HG02798 (cell line): ENCODE measurements around the gene MBD5.

Experiments used
- ATAC-seq: cut with Tn5 transposase; IDR thresholded peaks from one replicate; pipeline ENCODE4 v1.9.1; 2021; ENCODE audit warnings: mild to moderate bottlenecking; ENCODE audit not compliant: unreplicated experiment, poor library complexity

Gene MBD5

GRCh38 chr2:148416248-148416647 is 395.4 kb downstream of the MBD5 start:
- no peak for ATAC-seq

GRCh38 chr2:148430101-148430500 is 409.2 kb downstream of the MBD5 start:
- ATAC-seq = no peak

- ATAC-seq = no peak
Observed at GRCh38 chr2:148447877-148448276, 427.0 kb downstream of the MBD5 start.

GRCh38 chr2:148450531-148450930 is 429.6 kb downstream of the MBD5 start:
- no peak for ATAC-seq

DNA sequence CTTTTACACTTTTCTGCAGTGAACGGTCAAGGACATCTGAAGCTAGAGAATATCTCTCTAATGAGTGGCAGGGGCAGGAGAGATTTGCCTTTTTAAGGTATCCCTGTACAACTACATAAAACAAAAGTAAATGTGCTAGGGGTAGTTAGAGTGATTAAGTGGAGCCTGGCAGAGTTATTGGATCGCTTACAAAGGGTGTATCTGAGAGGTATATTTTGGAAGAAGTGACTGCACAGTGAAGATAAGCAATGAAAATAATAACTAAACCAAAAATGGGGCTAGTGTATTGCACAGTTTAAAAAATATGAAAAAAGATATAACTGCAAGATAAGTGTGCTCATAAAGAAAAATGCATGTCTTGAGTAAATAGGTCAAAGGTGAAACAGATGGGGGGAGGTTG is 430.2 kb downstream of the MBD5 start:
- no peak for ATAC-seq

GRCh38 chr2:148455791-148456190 is 434.9 kb downstream of the MBD5 start:
- ATAC-seq = no peak

GRCh38 chr2:148458171-148458570 is 437.3 kb downstream of the MBD5 start:
- ATAC-seq = no peak

GRCh38 chr2:148459377-148459778 is 438.5 kb downstream of the MBD5 start:
- ATAC-seq = no peak

- no peak for ATAC-seq
Observed at GRCh38 chr2:148461876-148462275, 441.0 kb downstream of the MBD5 start.

DNA sequence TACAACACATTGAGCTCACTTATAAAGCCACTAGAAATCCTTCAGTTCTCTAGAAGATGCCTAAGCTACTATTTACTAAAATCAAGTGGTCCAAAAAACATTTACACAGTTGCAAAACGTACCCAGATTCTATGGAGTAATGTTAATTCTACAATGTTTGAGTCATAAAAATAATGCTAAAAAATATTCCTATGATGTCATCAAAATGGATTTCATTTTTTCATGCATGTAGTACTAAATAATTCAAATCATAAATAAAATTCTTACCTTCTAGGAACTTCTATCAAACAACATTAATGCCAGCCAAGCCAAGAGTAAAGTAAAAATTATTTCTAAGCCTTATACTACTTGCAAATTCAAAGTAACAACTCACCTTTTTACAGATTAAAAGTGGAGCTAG is 454.7 kb downstream of the MBD5 start:
- ATAC-seq = no peak

GRCh38 chr2:148479398-148479797 is 458.5 kb downstream of the MBD5 start:
- no peak for ATAC-seq

GRCh38 chr2:148483665-148484064 is 462.8 kb downstream of the MBD5 start:
- ATAC-seq = no peak

DNA sequence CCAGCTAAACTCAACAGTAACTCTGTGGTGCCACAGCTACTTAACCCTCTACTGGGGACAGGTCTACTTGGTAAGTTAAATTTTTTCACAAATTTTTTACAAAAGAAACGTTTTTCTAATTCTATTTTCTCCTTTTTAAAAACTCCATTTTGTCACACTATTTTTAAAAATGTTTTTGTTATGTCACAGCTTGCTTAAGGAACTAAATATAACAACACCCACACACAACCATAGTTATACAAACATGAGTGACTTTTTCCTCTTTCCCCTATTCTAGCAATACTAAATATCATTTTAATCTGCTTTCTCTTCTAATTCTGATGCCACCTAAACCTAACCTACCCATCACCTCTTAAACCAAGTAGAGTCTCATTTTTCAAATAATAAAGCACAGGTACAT is 463.2 kb downstream of the MBD5 start:
- ATAC-seq = no peak

DNA sequence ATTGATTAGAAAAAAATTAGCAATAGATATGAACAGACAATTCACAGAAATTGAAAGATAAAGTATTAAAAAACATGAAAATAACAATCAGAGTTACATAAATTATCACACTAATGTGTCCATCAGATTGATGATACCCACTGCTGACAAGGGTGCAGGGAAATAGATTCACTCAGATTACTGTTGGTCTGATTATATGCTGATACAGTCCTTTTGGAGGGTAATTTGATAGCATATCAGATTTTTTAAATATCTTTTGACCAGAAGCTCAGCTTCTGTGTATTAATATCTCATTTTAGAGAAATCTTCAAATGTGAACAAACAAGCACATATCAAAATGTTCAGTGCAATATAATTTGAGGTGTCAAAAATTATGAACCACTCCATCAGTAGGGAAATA is 465.8 kb downstream of the MBD5 start:
- ATAC-seq = no peak

DNA sequence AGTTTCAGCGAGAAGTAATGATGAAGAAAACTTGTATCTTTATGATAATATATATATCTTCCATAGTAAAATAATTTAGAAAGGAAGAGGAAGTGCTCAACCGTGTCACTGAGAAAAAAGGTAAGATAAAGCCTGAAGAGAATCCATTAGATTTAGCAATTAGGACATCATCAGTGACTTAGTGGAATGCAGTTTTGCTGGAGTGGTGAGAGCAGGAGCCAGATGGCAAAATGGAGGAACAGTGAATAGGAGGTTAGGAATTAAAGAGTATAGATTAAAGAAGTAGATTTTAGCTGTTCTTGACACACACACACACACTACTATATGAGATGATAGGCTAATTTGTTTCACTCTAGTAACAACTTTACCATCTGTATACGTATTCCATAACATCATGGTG is 466.5 kb downstream of the MBD5 start:
- ATAC-seq = no peak

DNA sequence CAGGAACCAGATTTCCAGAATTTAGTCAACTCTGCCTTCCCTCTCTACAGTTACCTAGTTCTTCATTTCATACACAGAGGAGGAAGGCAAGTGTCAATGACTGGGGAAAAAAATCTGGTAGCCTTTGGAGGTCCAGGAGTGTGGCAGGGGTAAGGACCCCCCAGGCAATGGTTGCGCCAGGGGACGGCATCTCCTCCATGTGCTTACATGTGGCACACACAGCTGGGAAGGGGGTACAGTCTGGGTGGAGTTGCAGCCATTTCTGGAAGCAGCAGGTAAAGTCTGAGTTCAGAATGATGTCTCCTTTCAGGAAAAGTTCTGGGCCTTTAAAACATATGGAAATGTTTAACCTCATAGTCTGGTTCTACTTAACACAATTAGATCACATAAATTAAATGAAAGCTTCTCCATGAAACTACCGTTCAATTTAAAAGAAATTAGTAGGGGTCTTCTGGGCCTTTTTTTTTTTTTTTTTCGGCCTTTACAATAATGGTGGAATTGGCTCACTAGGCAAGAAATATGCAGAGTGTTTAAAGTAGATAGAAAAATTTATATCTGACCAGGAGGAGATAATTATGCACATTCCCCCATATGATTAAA is 470.0 kb downstream of the MBD5 start:
- ATAC-seq = no peak

GRCh38 chr2:148493822-148494563 is 473.1 kb downstream of the MBD5 start:
- no peak for ATAC-seq

DNA sequence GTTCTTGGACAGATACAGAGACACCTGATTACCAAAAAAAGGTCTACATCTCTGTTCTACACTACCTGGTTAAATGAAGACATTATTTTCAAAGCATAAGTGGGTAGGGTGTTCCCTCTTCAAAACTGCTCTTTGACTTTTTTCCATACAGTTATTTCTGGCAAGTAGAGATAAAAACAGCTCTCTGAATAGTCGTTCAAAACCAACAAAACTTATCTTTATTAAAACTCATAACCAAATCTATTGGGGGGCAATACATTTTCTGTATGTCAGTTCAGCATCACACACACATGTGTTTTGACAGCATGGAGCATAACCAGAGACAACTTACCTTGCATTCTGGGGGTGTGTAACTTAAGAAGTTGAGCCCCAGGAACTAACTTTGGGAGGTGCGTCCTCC is 474.7 kb downstream of the MBD5 start:
- no peak for ATAC-seq

GRCh38 chr2:148501545-148501944 is 480.7 kb downstream of the MBD5 start:
- no peak for ATAC-seq

GRCh38 chr2:148503516-148503915 is 482.6 kb downstream of the MBD5 start:
- no peak for ATAC-seq

DNA sequence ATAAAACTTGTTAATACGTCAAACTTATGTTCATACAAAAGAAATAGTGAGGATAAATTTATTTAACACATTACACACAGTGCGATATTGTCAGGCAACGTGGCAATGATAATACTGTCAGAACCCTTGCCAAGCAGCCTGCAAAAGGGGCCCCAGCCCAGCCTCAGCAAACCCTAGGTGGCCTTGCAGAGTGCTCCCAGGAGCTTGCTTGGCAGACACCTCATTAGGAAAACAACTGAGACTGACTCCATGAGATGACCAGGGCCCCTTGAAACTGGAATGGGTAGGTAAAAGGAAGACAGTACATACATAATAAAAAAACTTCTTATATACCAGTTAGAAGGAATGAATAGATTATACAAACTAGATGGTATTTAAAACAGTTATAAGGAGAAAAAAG is 487.1 kb downstream of the MBD5 start:
- ATAC-seq = no peak

DNA sequence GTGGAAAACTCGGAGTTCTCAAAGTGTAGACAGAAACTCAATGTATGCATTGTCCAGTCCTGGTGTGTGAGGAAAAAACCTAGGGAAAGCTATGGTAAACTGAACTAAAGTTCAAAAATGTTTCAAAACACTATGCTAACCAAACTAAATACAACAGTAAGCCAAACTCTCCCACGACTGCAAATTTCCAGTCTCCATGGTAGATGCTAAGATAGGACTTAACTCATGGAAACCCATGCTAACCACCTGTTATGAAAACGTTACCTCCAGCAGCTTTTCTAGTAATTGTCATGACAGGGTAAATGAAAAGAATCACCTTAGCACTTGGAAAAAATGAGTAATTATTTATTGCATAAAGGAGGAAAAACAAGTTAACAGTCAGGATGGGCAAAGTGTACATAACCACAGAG is 488.0 kb downstream of the MBD5 start:
- ATAC-seq = no peak
